ENCODE measurements around the gene ARHGAP9.

GRCh38 chr12:57517187-57517586, 37.5 kb upstream of the ARHGAP9 start:
- TF ChIP-seq, protein P1, sequence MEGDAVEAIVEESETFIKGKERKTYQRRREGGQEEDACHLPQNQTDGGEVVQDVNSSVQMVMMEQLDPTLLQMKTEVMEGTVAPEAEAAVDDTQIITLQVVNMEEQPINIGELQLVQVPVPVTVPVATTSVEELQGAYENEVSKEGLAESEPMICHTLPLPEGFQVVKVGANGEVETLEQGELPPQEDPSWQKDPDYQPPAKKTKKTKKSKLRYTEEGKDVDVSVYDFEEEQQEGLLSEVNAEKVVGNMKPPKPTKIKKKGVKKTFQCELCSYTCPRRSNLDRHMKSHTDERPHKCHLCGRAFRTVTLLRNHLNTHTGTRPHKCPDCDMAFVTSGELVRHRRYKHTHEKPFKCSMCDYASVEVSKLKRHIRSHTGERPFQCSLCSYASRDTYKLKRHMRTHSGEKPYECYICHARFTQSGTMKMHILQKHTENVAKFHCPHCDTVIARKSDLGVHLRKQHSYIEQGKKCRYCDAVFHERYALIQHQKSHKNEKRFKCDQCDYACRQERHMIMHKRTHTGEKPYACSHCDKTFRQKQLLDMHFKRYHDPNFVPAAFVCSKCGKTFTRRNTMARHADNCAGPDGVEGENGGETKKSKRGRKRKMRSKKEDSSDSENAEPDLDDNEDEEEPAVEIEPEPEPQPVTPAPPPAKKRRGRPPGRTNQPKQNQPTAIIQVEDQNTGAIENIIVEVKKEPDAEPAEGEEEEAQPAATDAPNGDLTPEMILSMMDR (conservative IDR thresholded peaks at IDR 0.05), result no peak
- no peak for TF ChIP-seq ZFX (IDR thresholded peaks at IDR 0.05)
